H1 (cell line): ENCODE measurements around the gene PLXNB3. TPM values are rescaled to one million over a fixed set of nuclear protein-coding genes. Genes with fewer than 3 reads are reported as not detected.

Source experiments
- CTCF ChIA-PET: fragments of 300-600 bp; sonication (Branson Sonifier 250); formaldehyde crosslinking; loops from one replicate; lab custom pipeline; 2021; ENCODE audit not compliant: partially characterized antibody; lab: Charles Lee
- POLR2A ChIA-PET: fragments of 300-600 bp; sonication (Branson Sonifier 250); formaldehyde crosslinking; loops from one replicate; lab custom pipeline; 2021; ENCODE audit warnings: inconsistent platforms; ENCODE audit not compliant: partially characterized antibody; lab: Charles Lee
- DNase-seq, 2 experiments: peaks; one replicate each; pipeline versions ENCODE4 v3.0.0 to v3.0.0-alpha.2; 2010 to 2022; ENCODE audit warnings: low spot score in 2 of 2, low read depth in 1 of 2, mixed read lengths in 1 of 2
- FAIRE-seq: peaks from 2 replicates; lab custom pipeline; 2011; peaks lifted over from hg19 to GRCh38; lab: Jason Lieb, UNC
- H2AFZ ChIP-seq: 2 replicates; pipeline ENCODE4 v1.8.1; 2012; ENCODE audit warnings: low read length, inconsistent platforms
- H2AK5ac ChIP-seq: 2 replicates; pipeline ENCODE4 v1.6.1; 2013; ENCODE audit warnings: low read depth, low read length
- H2BK120ac ChIP-seq: replicated peaks from 2 replicates; pipeline ENCODE3; 2013; ENCODE audit warnings: low read depth, low read length, inconsistent platforms
- H2BK12ac ChIP-seq: 2 replicates; pipeline ENCODE4 v1.6.1; 2013; ENCODE audit warnings: low read depth, low read length
- H2BK15ac ChIP-seq: 2 replicates; pipeline ENCODE4 v1.6.1; 2013; ENCODE audit warnings: low read length
- H2BK20ac ChIP-seq: 2 replicates; pipeline ENCODE4 v1.6.1; 2013; ENCODE audit warnings: low read length
- H2BK5ac ChIP-seq: 2 replicates; pipeline ENCODE4 v1.6.1; 2013; ENCODE audit warnings: low read depth, low read length
- H3K14ac ChIP-seq: 2 replicates; pipeline ENCODE4 v1.6.1; 2013; ENCODE audit warnings: inconsistent platforms; ENCODE audit not compliant: insufficient read length
- H3K18ac ChIP-seq: 2 replicates; pipeline ENCODE4 v1.6.1; 2013; ENCODE audit warnings: low read length; ENCODE audit errors: extremely low read depth
- H3K23ac ChIP-seq: 2 replicates; pipeline ENCODE4 v1.6.1; 2013; ENCODE audit warnings: inconsistent platforms; ENCODE audit not compliant: insufficient read length
- H3K23me2 ChIP-seq: 2 replicates; pipeline ENCODE4 v1.6.1; 2013; ENCODE audit warnings: low read depth, low read length
- H3K27ac ChIP-seq: 2 replicates; pipeline ENCODE4 v1.6.1; 2011; ENCODE audit warnings: low read depth, low read length, inconsistent platforms
- H3K27me3 ChIP-seq, 4 experiments: replicated peaks in 1 of 4; 1 replicate in 1 of 4; 2 replicates in 3 of 4; pipeline versions ENCODE4 v1.6.1 to v1.8.1; 2011 to 2013; ENCODE audit warnings: low read length in 3 of 4, mild to moderate bottlenecking in 3 of 4, inconsistent platforms in 2 of 4, mixed read lengths in 2 of 4, moderate library complexity in 1 of 4; ENCODE audit not compliant: control insufficient read depth in 3 of 4, insufficient read depth in 3 of 4; ENCODE audit errors: extremely low read depth in 1 of 4
- H3K36me3 ChIP-seq, 4 experiments: 2 replicates each; pipeline versions ENCODE4 v1.6.1 to v1.8.1; 2011 to 2013; ENCODE audit warnings: mild to moderate bottlenecking in 4 of 4, low read length in 3 of 4, moderate library complexity in 2 of 4, control low read depth in 1 of 4, inconsistent platforms in 1 of 4; ENCODE audit not compliant: insufficient read depth in 4 of 4, control insufficient read depth in 2 of 4
- H3K4ac ChIP-seq: replicated peaks from 2 replicates; pipeline ENCODE3; 2013; ENCODE audit warnings: low read length, low read depth, mixed read lengths, inconsistent platforms; ENCODE audit not compliant: insufficient read length
- H3K4me1 ChIP-seq, 4 experiments: replicated peaks in 1 of 4; 1 replicate in 1 of 4; 2 replicates in 3 of 4; pipeline versions ENCODE4 v1.6.1 to v1.8.1; 2011 to 2013; ENCODE audit warnings: low read length in 3 of 4, inconsistent platforms in 2 of 4, mixed read lengths in 1 of 4; ENCODE audit not compliant: insufficient read depth in 4 of 4, control insufficient read depth in 3 of 4
- H3K4me2 ChIP-seq, 2 experiments: 2 replicates each; pipeline versions ENCODE4 v1.6.1 to v1.8.1; 2011 to 2013; ENCODE audit warnings: low read depth in 2 of 2, low read length in 2 of 2, control low read depth in 1 of 2, inconsistent platforms in 1 of 2, mild to moderate bottlenecking in 1 of 2; ENCODE audit not compliant: insufficient read depth in 1 of 2
- H3K4me3 ChIP-seq, 4 experiments: fragments of 200-600, 300-600 bp in 1 of 4; sonication (generic), shearing (Covaris generic), sonication (Bioruptor Twin) in 1 of 4; 2 replicates each; pipeline versions ENCODE4 v1.5.1 to v1.8.1; 2011 to 2016; ENCODE audit warnings: low read length in 4 of 4, low read depth in 3 of 4, control low read depth in 2 of 4, inconsistent platforms in 2 of 4, mild to moderate bottlenecking in 2 of 4, mixed read lengths in 1 of 4, moderate library complexity in 1 of 4; ENCODE audit not compliant: insufficient read depth in 2 of 4; ENCODE audit errors: extremely low read depth in 1 of 4
- H3K56ac ChIP-seq: replicated peaks from 2 replicates; pipeline ENCODE3; 2013; ENCODE audit warnings: low read depth, mild to moderate bottlenecking, mixed read lengths, low read length, inconsistent platforms; ENCODE audit not compliant: insufficient read length
- H3K79me1 ChIP-seq: 2 replicates; pipeline ENCODE4 v1.6.1; 2013; ENCODE audit warnings: low read depth, low read length, control low read depth
- H3K79me2 ChIP-seq, 2 experiments: 2 replicates each; pipeline versions ENCODE4 v1.6.1 to v1.8.1; 2012 to 2013; ENCODE audit warnings: low read length in 2 of 2, mild to moderate bottlenecking in 2 of 2, inconsistent platforms in 1 of 2; ENCODE audit not compliant: insufficient read depth in 2 of 2, control insufficient read depth in 1 of 2
- H3K9ac ChIP-seq, 4 experiments: replicated peaks in 1 of 4; 1 replicate in 1 of 4; 2 replicates in 3 of 4; pipeline versions ENCODE4 v1.6.1 to v1.8.1; 2011 to 2013; ENCODE audit warnings: low read depth in 3 of 4, low read length in 3 of 4, control low read depth in 2 of 4, mild to moderate bottlenecking in 2 of 4, moderate library complexity in 2 of 4, inconsistent platforms in 1 of 4; ENCODE audit errors: extremely low read depth in 1 of 4
- H3K9me3 ChIP-seq, 2 experiments: 2 replicates each; pipeline versions ENCODE4 v1.6.1 to v1.8.1; 2012 to 2013; ENCODE audit warnings: mild to moderate bottlenecking in 2 of 2, moderate library complexity in 2 of 2, control low read depth in 1 of 2, inconsistent platforms in 1 of 2, low read depth in 1 of 2, low read length in 1 of 2, mixed read lengths in 1 of 2; ENCODE audit not compliant: insufficient read depth in 2 of 2
- H4K20me1 ChIP-seq, 2 experiments: replicated peaks in 1 of 2; 2 replicates each; pipeline versions ENCODE3 to v1.8.1; 2011 to 2013; ENCODE audit warnings: inconsistent platforms in 2 of 2, low read length in 2 of 2, mild to moderate bottlenecking in 1 of 2; ENCODE audit not compliant: insufficient read depth in 2 of 2, control insufficient read depth in 1 of 2
- H4K5ac ChIP-seq: 2 replicates; pipeline ENCODE4 v1.6.1; 2013; ENCODE audit warnings: low read length, low read depth, mixed read lengths, inconsistent platforms; ENCODE audit not compliant: insufficient read length
- H4K8ac ChIP-seq: 2 replicates; pipeline ENCODE4 v1.8.0; 2013; ENCODE audit warnings: mild to moderate bottlenecking, moderate library complexity, low read length, inconsistent platforms; ENCODE audit not compliant: insufficient read depth; ENCODE audit errors: extremely low read depth
- H4K91ac ChIP-seq: replicated peaks from 2 replicates; pipeline ENCODE3; 2013; ENCODE audit warnings: low read length, mixed read lengths, inconsistent platforms; ENCODE audit not compliant: insufficient read length
- CHD2 ChIP-seq: IDR thresholded peaks from 2 replicates; pipeline ENCODE4 v1.6.1; 2012; ENCODE audit warnings: low read length, improper control_type of control experiment
- JUN ChIP-seq: IDR thresholded peaks from 2 replicates; pipeline ENCODE4 v1.6.1; 2011; ENCODE audit warnings: low read depth, mild to moderate bottlenecking, improper control_type of control experiment, low read length
- PHF8 ChIP-seq: fragments of 200-600 bp; sonication (generic); conservative IDR thresholded peaks from 2 replicates; pipeline ENCODE4 v1.7.1; 2012; ENCODE audit warnings: low read depth, mild to moderate bottlenecking, inconsistent platforms, low read length, moderate library complexity
- POLR2AphosphoS5 ChIP-seq: IDR thresholded peaks from 2 replicates; pipeline ENCODE4 v1.6.1; 2011; ENCODE audit warnings: low read depth, low read length
- RXRA ChIP-seq: IDR thresholded peaks from 2 replicates; pipeline ENCODE4 v1.6.1; 2011; ENCODE audit warnings: low read depth, mild to moderate bottlenecking, low read length, moderate library complexity; ENCODE audit not compliant: insufficient read depth
- SIN3A ChIP-seq, 2 experiments: IDR thresholded peaks in 1 of 2; conservative IDR thresholded peaks in 1 of 2; 2 replicates each; pipeline ENCODE4 v1.6.1; 2011 to 2012; ENCODE audit warnings: low read length in 2 of 2, improper control_type of control experiment in 1 of 2, low read depth in 1 of 2, mild to moderate bottlenecking in 1 of 2
- SP4 ChIP-seq: IDR thresholded peaks from 2 replicates; pipeline ENCODE4 v1.6.1; 2012; ENCODE audit warnings: low read length, inconsistent platforms
- TAF7 ChIP-seq: optimal IDR thresholded peaks from 2 replicates; pipeline ENCODE3; 2011; ENCODE audit warnings: low read depth, mild to moderate bottlenecking, inconsistent platforms, low read length, moderate library complexity, borderline replicate concordance
- TBP ChIP-seq: IDR thresholded peaks from 2 replicates; pipeline ENCODE4 v1.6.1; 2011; ENCODE audit warnings: low read depth, low read length, improper control_type of control experiment
- USF2 ChIP-seq: IDR thresholded peaks from 2 replicates; pipeline ENCODE4 v1.6.1; 2011; ENCODE audit warnings: low read length, improper control_type of control experiment
- ZNF274 ChIP-seq: IDR thresholded peaks from 2 replicates; pipeline ENCODE4 v1.7.0; 2012; ENCODE audit warnings: low read length, borderline replicate concordance; ENCODE audit errors: extremely low read depth
- WGBS, 2 experiments: shearing (Covaris generic) in 1 of 2; methylation state at CpG; one replicate each; pipeline versions ENCODE4 v1.1.6 to v1.1.7; 2013 to 2015; ENCODE audit warnings: low lambda C conversion rate in 2 of 2, mixed read lengths in 2 of 2, inconsistent platforms in 1 of 2, low coverage in 1 of 2, missing lambda C conversion rate in 1 of 2; ENCODE audit not compliant: insufficient replicate concordance in 2 of 2, insufficient coverage in 1 of 2, insufficient read length in 1 of 2; ENCODE audit errors: extremely low coverage in 1 of 2, missing lambda C conversion rate in 1 of 2; 5-methylcytosine and 5-hydroxymethylcytosine counted together
- polyA plus RNA-seq, 7 experiments: library from polyadenylated mRNA; depleted of rRNA in 3 of 7; stranded (reverse) in 5 of 7; unstranded in 2 of 7; fragments of >200 nt in 5 of 7; fragments of 200-250 nt in 2 of 7; gene quantifications; 1 replicate in 5 of 7; 2 replicates in 1 of 7; 4 replicates in 1 of 7; pipeline versions ENCODE4 v1.2.1 to v1.2.3, GENCODE V29; 2011 to 2013; ENCODE audit warnings: missing spikeins in 2 of 7, mixed read lengths in 2 of 7
- total RNA-seq: library from RNA; stranded (reverse); fragmentation: NEBNext Ultra II Directional; extraction: Animal tissue kit (Norgen Biotek cat#: 25700); gene quantifications from 2 replicates; pipeline ENCODE4 v1.2.1, GENCODE V29; 2021

The PLXNB3 gene
- total and polyA plus RNA-seq, 2 of the 8 experiments (the other 6 are each of a cell fraction or from before 2014, with no cell fraction given): 1.2 to 2.7 TPM

GRCh38 chrX:153803211-153804099 lies 39.4 kb downstream of the PLXNB3 start:
- peaks cover 0 to 13% of the 10 kb centered on the region in 2 experiments; a peak in 1 of 4 replicates for H3K79me2 ChIP-seq
- WGBS, 2 experiments: 100% methylated on average over 5 of the region's 87 CpGs; no CpG with 5 or more reads in 1 of the 2 experiments
- FAIRE-seq (no peak), DNase-seq (no peak)
- H3K4me3 ChIP-seq: no peak overlapping the region
- H4K8ac ChIP-seq: peak overlapping the region; percentile 51
- POLR2A ChIA-PET: interaction anchor here (0.6 to 5.4 kb wide), 8 partner anchors 8 to 206 kb away, joined by 3 to 22 read pairs (median 3); partner anchors contain the start of genes IDH3G and SSR4
- no peak overlapping the region for H2BK5ac ChIP-seq
- H3K4me2 ChIP-seq: no peak overlapping the region
- H4K5ac ChIP-seq: no peak overlapping the region
- CTCF ChIA-PET: interaction anchor here (0.7 kb wide), 1 partner anchor 15 kb away, joined by 3 read pairs; no protein-coding TSS in a partner anchor
- H4K20me1 ChIP-seq: peaks cover 2 to 12% of the 10 kb centered on the region in 2 experiments
- H3K18ac ChIP-seq: no peak overlapping the region
- peaks cover 3% of the 10 kb centered on the region for H3K79me1 ChIP-seq
- no peak overlapping the region for H2BK120ac ChIP-seq
- H3K9ac ChIP-seq: no peak overlapping the region
- no peaks in the 10 kb centered on the region for H3K27me3 ChIP-seq
- no peaks in the 10 kb centered on the region for H3K23me2 ChIP-seq
- H3K27ac ChIP-seq: no peak overlapping the region
- H3K14ac ChIP-seq: no peak overlapping the region
- H3K36me3 ChIP-seq: peaks cover 0 to 24% (median 3%) of the 10 kb centered on the region in 4 experiments; a peak in 3 of 8 replicates
- no peak overlapping the region for H3K23ac ChIP-seq
- no peak overlapping the region for H3K56ac ChIP-seq
- H3K4me1 ChIP-seq: no peaks in the 10 kb centered on the region
- no peak overlapping the region for H4K91ac ChIP-seq
- H2AK5ac ChIP-seq: no peak overlapping the region
- no peak overlapping the region for H3K4ac ChIP-seq
- no peak overlapping the region for H2AFZ ChIP-seq
- no peaks in the 10 kb centered on the region for H3K9me3 ChIP-seq
- H2BK15ac ChIP-seq: no peak overlapping the region
- no peak overlapping the region for H2BK20ac ChIP-seq
- no peak overlapping the region for H2BK12ac ChIP-seq
- TF ChIP-seq CHD2: no peak
- TF ChIP-seq USF2: no peak
- TF ChIP-seq TAF7: no peak
- no peak for TF ChIP-seq RXRA
- TF ChIP-seq POLR2AphosphoS5: no peak
- no peak for TF ChIP-seq TBP
- no peak for TF ChIP-seq SP4
- no peak for TF ChIP-seq JUN
- TF ChIP-seq SIN3A (conservative IDR thresholded peaks at IDR 0.05 in 1 of 2, IDR thresholded peaks at IDR 0.05 in 1 of 2; ENCODE audit: low read depth in 1 of 2, low read length in 2 of 2): no peak
- no peak for TF ChIP-seq ZNF274
- TF ChIP-seq PHF8: no peak
